GM12873 (cell line): ENCODE data around the gene NR3C1.

ENCODE experiments used
- CTCF ChIP-seq: IDR thresholded peaks from 2 replicates; pipeline ENCODE4 v1.5.1; 2012; ENCODE audit warnings: low read depth, mild to moderate bottlenecking, moderate library complexity, low read length, control low read depth; ENCODE audit not compliant: insufficient read depth; ENCODE audit errors: missing control alignments

The NR3C1 gene

DNA sequence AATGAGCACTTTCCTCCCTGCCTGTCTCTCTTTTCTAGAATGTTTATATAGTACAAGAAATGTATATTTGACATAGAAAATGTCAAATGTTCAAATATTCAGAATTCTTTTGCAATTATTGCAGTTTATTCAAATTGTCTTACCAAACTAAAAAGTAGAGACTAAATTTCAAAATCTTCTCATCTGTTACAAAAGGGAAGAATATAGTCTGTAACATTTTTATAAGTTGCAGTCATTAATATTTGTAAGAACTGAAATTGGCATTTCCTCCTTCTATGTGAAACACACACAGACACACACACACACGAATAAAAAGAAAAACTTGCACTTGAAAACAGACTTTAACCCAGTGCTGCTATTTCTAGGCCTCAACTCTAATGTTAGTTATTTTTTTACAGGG is 56.4 kb downstream of the NR3C1 start:
- TF ChIP-seq CTCF: no peak

DNA sequence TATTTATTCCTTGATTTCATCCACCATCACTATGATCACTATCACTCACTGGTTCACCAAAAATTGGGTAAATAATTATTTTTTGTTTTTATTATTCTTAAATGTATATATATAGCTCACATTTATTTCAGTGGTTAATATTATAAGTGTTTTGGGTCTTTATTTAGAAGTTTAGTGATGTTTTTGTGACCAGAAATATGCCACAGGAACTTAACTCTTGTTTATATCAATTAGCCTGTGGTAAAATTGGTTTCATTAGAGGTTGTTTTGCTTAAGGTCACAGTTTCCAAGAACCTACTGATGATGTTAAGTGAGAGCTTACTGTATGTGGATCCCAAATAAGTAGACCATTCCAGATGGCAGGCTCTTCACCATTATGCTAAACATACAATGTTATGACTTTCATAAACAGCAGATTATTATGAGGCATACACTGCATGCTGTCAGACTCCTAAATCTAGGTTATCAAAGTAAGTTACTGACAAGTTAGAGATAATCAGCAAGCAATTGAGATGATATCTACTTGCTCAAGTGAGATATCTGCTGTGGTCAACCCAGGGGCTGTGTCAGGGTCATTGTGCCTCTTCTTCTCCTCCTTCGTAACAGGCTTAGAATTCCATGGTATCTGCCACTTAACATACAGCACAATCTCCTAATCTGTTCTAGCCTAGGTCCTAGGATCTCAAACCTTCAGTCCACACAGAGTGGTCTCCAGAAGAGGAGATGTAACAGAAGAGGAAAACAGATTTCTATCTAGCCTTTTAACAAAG is 57.6 kb downstream of the NR3C1 start:
- TF ChIP-seq CTCF: no peak

- TF ChIP-seq CTCF: no peak
Measured at GRCh38 chr5:143343042-143343441, 60.4 kb downstream of the NR3C1 start.

DNA sequence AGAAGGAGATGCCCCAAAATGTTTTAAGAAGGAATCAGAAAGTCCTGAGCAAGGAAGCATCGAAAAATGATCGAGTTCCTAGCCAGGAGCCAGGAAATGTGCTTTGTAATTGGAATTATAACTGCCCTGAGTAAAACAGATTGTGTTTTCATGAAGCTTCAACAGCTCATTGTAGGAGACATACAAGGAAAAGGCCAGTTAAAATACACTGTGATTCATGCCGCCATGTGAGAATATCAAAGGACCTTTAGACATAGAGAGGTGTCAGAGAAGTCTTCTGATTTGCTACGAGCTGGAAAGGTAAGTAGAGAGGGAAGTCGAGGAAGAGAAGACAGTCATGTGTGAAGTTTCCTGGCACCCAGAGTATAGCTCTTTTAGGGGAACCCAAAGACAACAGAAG is 60.9 kb downstream of the NR3C1 start:
- TF ChIP-seq CTCF: no peak

DNA sequence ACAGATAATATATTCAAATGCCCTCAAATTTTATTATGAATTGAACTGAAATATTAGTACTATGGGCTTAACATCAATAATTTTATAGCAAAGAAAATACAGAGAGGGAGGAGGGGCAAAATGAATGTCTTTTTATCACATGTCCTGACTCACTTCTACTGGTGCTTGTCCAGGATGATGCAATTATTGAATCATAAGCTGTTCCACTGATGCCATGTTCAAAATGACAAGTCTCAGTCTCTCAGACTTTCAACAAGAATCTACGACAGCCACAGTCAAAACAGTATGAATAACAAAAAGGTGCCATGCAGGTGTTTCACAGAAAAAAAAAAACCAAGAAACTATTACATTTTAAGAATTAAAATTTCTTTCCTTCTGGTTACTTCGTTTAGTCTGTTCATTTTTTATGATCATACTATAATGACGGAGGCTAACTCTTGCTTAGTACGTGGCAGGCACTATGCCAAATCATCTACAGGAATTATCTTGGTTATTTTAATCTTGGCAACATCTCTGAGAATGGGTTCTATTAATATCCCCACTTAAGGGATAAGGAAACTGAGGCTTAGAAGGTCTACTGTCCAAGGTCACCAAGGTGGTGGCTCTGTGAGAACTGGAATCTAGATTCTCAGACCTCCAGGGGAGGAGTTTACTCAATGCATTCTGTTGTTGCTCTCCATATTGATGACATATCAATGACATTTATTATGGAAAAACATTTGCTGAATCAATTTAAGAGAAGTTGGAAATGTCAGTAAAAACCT is 61.5 kb downstream of the NR3C1 start:
- TF ChIP-seq CTCF: no peak

- TF ChIP-seq CTCF: no peak
Measured at GRCh38 chr5:143340891-143341685, 62.4 kb downstream of the NR3C1 start.

DNA sequence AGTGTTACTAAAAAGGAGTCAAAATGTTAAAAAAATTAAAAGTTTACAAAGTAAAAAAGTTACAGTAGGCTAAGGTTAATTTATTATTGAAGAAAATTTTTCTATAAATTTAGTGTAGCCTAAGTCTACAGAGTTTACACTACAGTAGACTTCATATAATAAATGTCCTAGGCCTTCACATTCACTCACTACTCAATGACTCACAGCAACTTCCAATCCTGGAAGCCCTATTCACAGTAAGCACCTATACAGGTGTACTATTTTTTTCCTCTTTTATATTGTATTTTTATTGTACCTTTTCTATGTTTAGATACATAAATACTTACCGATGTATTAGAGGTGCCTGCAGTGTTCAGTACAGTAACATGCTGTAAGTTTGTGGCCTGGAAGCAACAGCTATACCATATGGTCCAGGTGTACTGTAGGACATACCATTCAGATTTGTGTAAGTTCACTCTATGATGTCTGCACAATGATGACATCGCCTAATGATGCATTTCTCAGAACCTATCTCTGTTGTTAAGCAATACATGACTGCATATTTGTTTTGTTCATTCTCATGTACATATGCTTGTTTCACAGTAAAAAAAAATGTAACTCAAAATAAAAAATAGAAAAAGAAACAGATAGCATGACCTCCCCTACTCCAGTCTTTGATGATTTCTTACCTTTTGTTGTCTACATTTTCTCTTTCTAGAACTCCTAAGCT is 64.7 kb downstream of the NR3C1 start:
- no peak for TF ChIP-seq CTCF
